ENCODE measurements around the gene MYH2.
"Not testable (repeated sequence)": the region's sequence is repeated elsewhere in the genome, so short reads cannot be mapped to it uniquely, and the experiment has no call there.

Gene MYH2

GRCh38 chr17:10556301-10557005, 7.0 kb upstream of the MYH2 start:
- no peak for DNase-seq
- Histone ChIP-seq H3K27ac (ENCODE audit: insufficient read depth, low read length, poor library complexity, severe bottlenecking) (no peak overlapping the region), H3K36me3 (ENCODE audit: control insufficient read depth, insufficient read depth, low read length) (no peaks in the 10 kb centered on the region), H3K4me3 (ENCODE audit: insufficient read depth, low read depth, low read length, poor library complexity, severe bottlenecking) (no peak overlapping the region), H3K4me1 (ENCODE audit: control insufficient read depth, insufficient read depth, low read length, poor library complexity, severe bottlenecking) (no peaks in the 10 kb centered on the region), H3K27me3 (replicated peaks; ENCODE audit: control insufficient read depth, insufficient read depth, low read length, poor library complexity, severe bottlenecking) (no peaks in the 10 kb centered on the region), H3K9me3 (ENCODE audit: control insufficient read depth, low read length) (no peaks in the 10 kb centered on the region)

DNA sequence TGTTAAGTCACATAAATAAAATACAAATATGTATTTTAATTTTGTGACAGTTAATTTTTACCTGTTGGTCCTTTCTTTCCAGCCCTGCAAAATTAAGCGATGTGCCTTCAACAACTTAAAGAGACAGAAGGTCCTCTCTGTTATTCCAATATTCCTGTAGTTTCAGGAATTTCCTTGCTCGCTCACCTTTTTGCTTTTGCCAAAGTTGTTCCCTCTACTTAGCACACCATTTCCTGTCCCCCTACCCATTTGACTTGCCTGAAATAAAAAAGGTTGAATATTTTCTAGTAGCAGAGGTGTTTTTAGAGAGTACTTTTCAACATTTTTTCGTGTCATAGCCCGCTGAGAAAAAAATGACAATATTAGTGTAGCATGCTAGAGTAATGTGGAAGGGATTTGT, 556 bp upstream of the MYH2 start:
- no peak overlapping the region for H3K4me3 ChIP-seq (ENCODE audit: insufficient read depth, low read depth, low read length, poor library complexity, severe bottlenecking)
- no peak for DNase-seq
- no peaks in the 10 kb centered on the region for H3K4me1 ChIP-seq (ENCODE audit: control insufficient read depth, insufficient read depth, low read length, poor library complexity, severe bottlenecking)

DNA sequence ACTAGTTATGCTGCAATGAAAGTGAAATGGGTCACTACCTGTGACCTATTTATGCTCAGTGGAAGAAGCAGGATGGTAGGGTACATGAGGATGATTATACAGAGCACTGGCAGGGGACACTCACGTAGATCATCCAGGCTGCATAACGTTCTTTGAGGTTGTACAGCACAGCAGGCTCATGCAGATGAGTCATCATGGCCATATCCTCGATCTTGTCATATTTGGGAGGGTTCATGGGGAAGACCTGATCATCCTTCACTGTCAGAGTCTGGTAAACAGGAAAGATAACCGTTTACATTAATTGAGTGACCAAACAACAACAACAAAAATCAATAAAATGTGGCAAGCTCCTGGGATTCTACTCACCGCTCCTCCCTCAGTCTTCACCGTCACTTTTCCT, 2.1 kb downstream of the MYH2 start:
- Histone ChIP-seq H3K4me1 (ENCODE audit: control insufficient read depth, insufficient read depth, low read length, poor library complexity, severe bottlenecking) (no peaks in the 10 kb centered on the region), H3K27me3 (replicated peaks; ENCODE audit: control insufficient read depth, insufficient read depth, low read length, poor library complexity, severe bottlenecking) (no peaks in the 10 kb centered on the region), H3K4me3 (ENCODE audit: insufficient read depth, low read depth, low read length, poor library complexity, severe bottlenecking) (no peak overlapping the region), H3K9me3 (ENCODE audit: control insufficient read depth, low read length) (no peaks in the 10 kb centered on the region), H3K36me3 (ENCODE audit: control insufficient read depth, insufficient read depth, low read length) (no peaks in the 10 kb centered on the region), H3K27ac (ENCODE audit: insufficient read depth, low read length, poor library complexity, severe bottlenecking) (no peak overlapping the region)
- DNase-seq = no peak

More for the DNA sequence above, 556 bp upstream of the MYH2 start:
- H3K9me3 ChIP-seq (ENCODE audit: control insufficient read depth, low read length) = no peaks in the 10 kb centered on the region
- H3K27me3 ChIP-seq (replicated peaks; ENCODE audit: control insufficient read depth, insufficient read depth, low read length, poor library complexity, severe bottlenecking) = no peaks in the 10 kb centered on the region
- H3K27ac ChIP-seq (ENCODE audit: insufficient read depth, low read length, poor library complexity, severe bottlenecking) = no peak overlapping the region
- no peaks in the 10 kb centered on the region for H3K36me3 ChIP-seq (ENCODE audit: control insufficient read depth, insufficient read depth, low read length)

DNA sequence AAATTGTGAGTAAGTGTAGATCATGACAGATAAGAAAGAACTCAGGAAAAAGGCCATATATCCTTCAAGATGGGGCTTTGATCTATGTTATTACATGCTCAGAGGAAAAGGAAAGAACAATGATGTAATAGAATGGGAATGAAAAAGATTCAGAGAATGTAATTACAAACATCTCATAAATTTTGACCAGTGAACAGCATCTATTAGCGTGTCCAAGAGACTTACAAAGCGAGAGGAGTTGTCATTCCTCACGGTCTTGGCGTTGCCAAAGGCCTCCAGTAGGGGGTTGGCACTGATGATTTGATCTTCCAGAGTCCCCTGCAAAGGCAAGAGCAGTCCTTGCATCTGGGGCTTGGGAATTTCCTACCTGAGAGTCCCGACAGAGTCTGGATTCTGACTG, 6.0 kb downstream of the MYH2 start:
- not testable (repeated sequence) for H3K27me3 ChIP-seq (replicated peaks; ENCODE audit: control insufficient read depth, insufficient read depth, low read length, poor library complexity, severe bottlenecking); H3K4me3 ChIP-seq (ENCODE audit: insufficient read depth, low read depth, low read length, poor library complexity, severe bottlenecking); H3K27ac ChIP-seq (ENCODE audit: insufficient read depth, low read length, poor library complexity, severe bottlenecking); H3K4me1 ChIP-seq (ENCODE audit: control insufficient read depth, insufficient read depth, low read length, poor library complexity, severe bottlenecking); H3K9me3 ChIP-seq (ENCODE audit: control insufficient read depth, low read length); DNase-seq; H3K36me3 ChIP-seq (ENCODE audit: control insufficient read depth, insufficient read depth, low read length)

- not testable (repeated sequence) for DNase-seq; H3K27me3 ChIP-seq (replicated peaks; ENCODE audit: control insufficient read depth, insufficient read depth, low read length, poor library complexity, severe bottlenecking); H3K4me1 ChIP-seq (ENCODE audit: control insufficient read depth, insufficient read depth, low read length, poor library complexity, severe bottlenecking); H3K27ac ChIP-seq (ENCODE audit: insufficient read depth, low read length, poor library complexity, severe bottlenecking); H3K4me3 ChIP-seq (ENCODE audit: insufficient read depth, low read depth, low read length, poor library complexity, severe bottlenecking); H3K36me3 ChIP-seq (ENCODE audit: control insufficient read depth, insufficient read depth, low read length); H3K9me3 ChIP-seq (ENCODE audit: control insufficient read depth, low read length)
These were observed 8.3 kb downstream of the MYH2 start for GRCh38 chr17:10541179-10541578.

DNA sequence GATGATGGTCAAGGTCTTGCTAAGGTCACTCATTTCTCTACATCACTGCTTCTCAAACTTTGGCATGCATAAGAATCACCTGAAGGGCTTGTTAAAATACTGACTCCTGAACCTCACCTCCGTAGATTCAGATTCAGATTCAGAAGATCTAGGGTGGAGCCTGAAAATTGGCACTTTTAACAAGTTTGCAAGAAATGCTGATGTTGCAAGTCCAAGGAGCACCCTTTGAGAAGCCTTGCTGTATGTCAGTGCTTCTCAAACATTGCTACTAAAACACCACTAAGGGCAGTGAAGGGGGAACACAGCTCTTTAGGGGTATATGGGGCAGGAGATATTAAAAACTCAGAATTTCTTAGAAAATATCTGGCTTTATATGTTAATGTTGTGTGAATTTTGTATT, 17.4 kb downstream of the MYH2 start:
- no peaks in the 10 kb centered on the region for H3K9me3 ChIP-seq (ENCODE audit: control insufficient read depth, low read length)

GRCh38 chr17:10527419-10527818, 22.0 kb downstream of the MYH2 start:
- Histone ChIP-seq H3K9me3 (ENCODE audit: control insufficient read depth, low read length) (no peaks in the 10 kb centered on the region), H3K36me3 (ENCODE audit: control insufficient read depth, insufficient read depth, low read length) (no peaks in the 10 kb centered on the region), H3K4me3 (ENCODE audit: insufficient read depth, low read depth, low read length, poor library complexity, severe bottlenecking) (no peak overlapping the region), H3K27me3 (replicated peaks; ENCODE audit: control insufficient read depth, insufficient read depth, low read length, poor library complexity, severe bottlenecking) (no peaks in the 10 kb centered on the region), H3K4me1 (ENCODE audit: control insufficient read depth, insufficient read depth, low read length, poor library complexity, severe bottlenecking) (no peaks in the 10 kb centered on the region), H3K27ac (ENCODE audit: insufficient read depth, low read length, poor library complexity, severe bottlenecking) (no peak overlapping the region)
- DNase-seq = no peak

More for the DNA sequence above, 17.4 kb downstream of the MYH2 start:
- no peaks in the 10 kb centered on the region for H3K36me3 ChIP-seq (ENCODE audit: control insufficient read depth, insufficient read depth, low read length)
- H3K27ac ChIP-seq (ENCODE audit: insufficient read depth, low read length, poor library complexity, severe bottlenecking) = no peak overlapping the region
- DNase-seq = no peak
- H3K4me1 ChIP-seq (ENCODE audit: control insufficient read depth, insufficient read depth, low read length, poor library complexity, severe bottlenecking) = no peaks in the 10 kb centered on the region
- no peak overlapping the region for H3K4me3 ChIP-seq (ENCODE audit: insufficient read depth, low read depth, low read length, poor library complexity, severe bottlenecking)
- no peaks in the 10 kb centered on the region for H3K27me3 ChIP-seq (replicated peaks; ENCODE audit: control insufficient read depth, insufficient read depth, low read length, poor library complexity, severe bottlenecking)

GRCh38 chr17:10526517-10526916, 22.9 kb downstream of the MYH2 start:
- no peaks in the 10 kb centered on the region for H3K36me3 ChIP-seq (ENCODE audit: control insufficient read depth, insufficient read depth, low read length)
- H3K9me3 ChIP-seq (ENCODE audit: control insufficient read depth, low read length) = no peaks in the 10 kb centered on the region
- DNase-seq = no peak
- H3K4me1 ChIP-seq (ENCODE audit: control insufficient read depth, insufficient read depth, low read length, poor library complexity, severe bottlenecking) = no peaks in the 10 kb centered on the region
- no peak overlapping the region for H3K4me3 ChIP-seq (ENCODE audit: insufficient read depth, low read depth, low read length, poor library complexity, severe bottlenecking)
- H3K27ac ChIP-seq (ENCODE audit: insufficient read depth, low read length, poor library complexity, severe bottlenecking) = no peak overlapping the region
- no peaks in the 10 kb centered on the region for H3K27me3 ChIP-seq (replicated peaks; ENCODE audit: control insufficient read depth, insufficient read depth, low read length, poor library complexity, severe bottlenecking)

GRCh38 chr17:10523064-10523463, 26.4 kb downstream of the MYH2 start:
- Histone ChIP-seq H3K36me3 (ENCODE audit: control insufficient read depth, insufficient read depth, low read length) (no peaks in the 10 kb centered on the region), H3K9me3 (ENCODE audit: control insufficient read depth, low read length) (no peaks in the 10 kb centered on the region), H3K4me1 (ENCODE audit: control insufficient read depth, insufficient read depth, low read length, poor library complexity, severe bottlenecking) (no peaks in the 10 kb centered on the region), H3K27ac (ENCODE audit: insufficient read depth, low read length, poor library complexity, severe bottlenecking) (no peak overlapping the region), H3K4me3 (ENCODE audit: insufficient read depth, low read depth, low read length, poor library complexity, severe bottlenecking) (no peak overlapping the region), H3K27me3 (replicated peaks; ENCODE audit: control insufficient read depth, insufficient read depth, low read length, poor library complexity, severe bottlenecking) (no peaks in the 10 kb centered on the region)
- DNase-seq = no peak

- Histone ChIP-seq H3K36me3 (ENCODE audit: control insufficient read depth, insufficient read depth, low read length) (no peaks in the 10 kb centered on the region), H3K4me1 (ENCODE audit: control insufficient read depth, insufficient read depth, low read length, poor library complexity, severe bottlenecking) (no peaks in the 10 kb centered on the region), H3K27ac (ENCODE audit: insufficient read depth, low read length, poor library complexity, severe bottlenecking) (no peak overlapping the region), H3K27me3 (replicated peaks; ENCODE audit: control insufficient read depth, insufficient read depth, low read length, poor library complexity, severe bottlenecking) (no peaks in the 10 kb centered on the region), H3K4me3 (ENCODE audit: insufficient read depth, low read depth, low read length, poor library complexity, severe bottlenecking) (no peak overlapping the region), H3K9me3 (ENCODE audit: control insufficient read depth, low read length) (no peaks in the 10 kb centered on the region)
- DNase-seq = no peak
These were observed 27.5 kb downstream of the MYH2 start for GRCh38 chr17:10521949-10522348.
